Measurements from ENCODE around the gene MCTP1. TPM values are rescaled to one million over a fixed set of nuclear protein-coding genes. Genes with fewer than 3 reads are reported as not detected.

The MCTP1 gene
- total and polyA plus RNA-seq, 10 of the 15 experiments (the other 5 are each of a cell fraction or from before 2014, with no cell fraction given) = 12.6 to 45.9 (median 18.8) TPM

- TF ChIP-seq MEF2B (IDR thresholded peaks at IDR 0.05; ENCODE audit: partially characterized antibody, poor library complexity, severe bottlenecking) (peak; percentile 86), POLR2AphosphoS2 (IDR thresholded peaks at IDR 0.05; ENCODE audit: low read depth, low read length) (no peak), FOS (IDR thresholded peaks at IDR 0.05; ENCODE audit: borderline replicate concordance, extremely low read depth, insufficient read length) (no peak), RAD51 (IDR thresholded peaks at IDR 0.05) (no peak), CHD1 (IDR thresholded peaks at IDR 0.05; ENCODE audit: low read depth, low read length) (no peak), RUNX3 (IDR thresholded peaks at IDR 0.05; ENCODE audit: low read length) (no peak), POLR2A (IDR thresholded peaks at IDR 0.05; ENCODE audit: low read depth, low read length) (no peak), TCF12 (IDR thresholded peaks at IDR 0.05; ENCODE audit: low read depth, low read length) (no peak), GABPA (IDR thresholded peaks at IDR 0.05; ENCODE audit: low read depth) (no peak), SREBF1 (IDR thresholded peaks at IDR 0.05; ENCODE audit: low read length) (no peak), RCOR1 (conservative IDR thresholded peaks at IDR 0.05; ENCODE audit: low read depth, low read length) (no peak), ELK1 (IDR thresholded peaks at IDR 0.05; ENCODE audit: low read depth, low read length) (no peak), MLLT1 (IDR thresholded peaks at IDR 0.05) (no peak), YY1 (IDR thresholded peaks at IDR 0.05; ENCODE audit: low read depth, low read length) (no peak), SP1 (IDR thresholded peaks at IDR 0.05; ENCODE audit: low read depth, low read length) (no peak), IKZF2 (IDR thresholded peaks at IDR 0.05) (0 out of 4 replicates have a peak, but pooled peaks of 1 of the 2 experiments have one; percentile 16), ZBTB4 (CRISPR knock-in tag; IDR thresholded peaks at IDR 0.05) (no peak), EZH2 (IDR thresholded peaks at IDR 0.05; ENCODE audit: borderline replicate concordance, control insufficient read depth, low read depth, low read length) (no peak), WRNIP1 (IDR thresholded peaks at IDR 0.05; ENCODE audit: borderline replicate concordance, low read depth, low read length) (no peak), BCL11A (IDR thresholded peaks at IDR 0.05; ENCODE audit: low read depth, low read length) (peak; percentile 62), BMI1 (IDR thresholded peaks at IDR 0.05; ENCODE audit: borderline replicate concordance) (no peak), KAT2A (conservative IDR thresholded peaks at IDR 0.05; ENCODE audit: control insufficient read depth, low read depth, low read length) (no peak), TCF3 (IDR thresholded peaks at IDR 0.05; ENCODE audit: borderline replicate concordance, insufficient read depth, low read depth, low read length) (no peak), SMAD5 (IDR thresholded peaks at IDR 0.05; ENCODE audit: low read depth) (no peak), BRCA1 (IDR thresholded peaks at IDR 0.05; ENCODE audit: low read depth, low read length) (no peak), ESRRA (IDR thresholded peaks at IDR 0.05; ENCODE audit: low read length) (no peak), IKZF1 (conservative IDR thresholded peaks at IDR 0.05) (no peak), DPF2 (IDR thresholded peaks at IDR 0.05) (peak; percentile 60; the same call in 1 of the 2 replicates)
Observed at GRCh38 chr5:94901191-94901979, 383.5 kb downstream of the MCTP1 start (continued).

Data from GM12878 (cell line).